Activated CD8-positive, alpha-beta T cell treated with anti-CD3 and anti-CD28 coated beads for 36 hours (primary cell): Measurements from ENCODE around the gene SCML2. TPM values are rescaled to one million over a fixed set of nuclear protein-coding genes. Genes with fewer than 3 reads are reported as not detected.

ENCODE experiments used
- ATAC-seq: fragments of 200-7000 bp; cut with Tn5 transposase; one replicate; pipeline ENCODE4 v1.10.0; 2021; ENCODE audit warnings: mild to moderate bottlenecking, moderate library complexity
- CTCF ChIA-PET: fragments of 350-600 bp; sonication (Branson Sonifier 250); formaldehyde crosslinking; loops from one replicate; lab custom pipeline; 2021; ENCODE audit warnings: antibody characterized with exemption; lab: Charles Lee
- POLR2A ChIA-PET: fragments of 350-600 bp; sonication (Branson Sonifier 250); formaldehyde crosslinking; loops from one replicate; lab custom pipeline; 2021; ENCODE audit warnings: antibody characterized with exemption; lab: Charles Lee
- DNase-seq: peaks from one replicate; pipeline ENCODE4 v3.0.0-alpha.2; 2020
- H3K27ac Mint-ChIP-seq: one replicate; pipeline ENCODE4 v1.8.0; 2021; ENCODE audit warnings: mild to moderate bottlenecking, mixed read lengths
- H3K27me3 Mint-ChIP-seq: one replicate; pipeline ENCODE4 v1.8.0; 2021; ENCODE audit warnings: mixed read lengths
- H3K36me3 Mint-ChIP-seq: one replicate; pipeline ENCODE4 v1.8.0; 2021; ENCODE audit warnings: low read depth, mixed read lengths
- H3K4me1 Mint-ChIP-seq: one replicate; pipeline ENCODE4 v1.8.0; 2021; ENCODE audit warnings: low read depth, mixed read lengths
- H3K4me3 Mint-ChIP-seq: one replicate; pipeline ENCODE4 v1.8.0; 2021; ENCODE audit warnings: mild to moderate bottlenecking, moderate library complexity, mixed read lengths
- H3K9me3 Mint-ChIP-seq: one replicate; pipeline ENCODE4 v1.8.0; 2021; ENCODE audit warnings: mixed read lengths
- CTCF ChIP-seq: fragments of 200-600 bp; IDR thresholded peaks from one replicate; pipeline ENCODE4 v1.8.0; 2022; ENCODE audit warnings: antibody characterized with exemption, mild to moderate bottlenecking
- intact Hi-C: fragments of 100-400 bp; cut with micrococcal nuclease; formaldehyde crosslinking; loops from one replicate; pipeline ENCODE4 v1.10.0; 2022
- total RNA-seq, 2 experiments: library from RNA; stranded (reverse); gene quantifications; one replicate each; pipeline ENCODE4 v1.2.3, GENCODE V29; 2021

SCML2 gene
- total RNA-seq, 2 experiments from 2014 or later = 2.5 to 3.1 TPM

GRCh38 chrX:18294893-18295292 lies 59.6 kb downstream of the SCML2 start:
- Mint-ChIP-seq H3K27me3 (no peaks in the 10 kb centered on the region), H3K9me3 (peaks cover 5% of the 10 kb centered on the region), H3K27ac (no peak overlapping the region), H3K36me3 (peaks cover 4% of the 10 kb centered on the region), H3K4me1 (no peaks in the 10 kb centered on the region), H3K4me3 (no peak overlapping the region)
- POLR2A ChIA-PET = no interaction called here
- TF ChIP-seq CTCF = no peak
- DNase-seq (no peak), ATAC-seq (no peak)
- intact Hi-C loops = no loop called here
- CTCF ChIA-PET = no interaction called here

GRCh38 chrX:18291006-18291545 lies 63.4 kb downstream of the SCML2 start:
- H3K9me3 Mint-ChIP-seq = peaks cover 1% of the 10 kb centered on the region
- H3K4me3 Mint-ChIP-seq = no peak overlapping the region
- CTCF ChIA-PET = no interaction called here
- intact Hi-C loops = no loop called here
- no peak for DNase-seq
- no peaks in the 10 kb centered on the region for H3K27me3 Mint-ChIP-seq
- POLR2A ChIA-PET = no interaction called here
- no peak overlapping the region for H3K27ac Mint-ChIP-seq
- no peak for TF ChIP-seq CTCF
- no peaks in the 10 kb centered on the region for H3K4me1 Mint-ChIP-seq
- H3K36me3 Mint-ChIP-seq = no peaks in the 10 kb centered on the region
- no peak for ATAC-seq

GRCh38 chrX:18290200-18290599 lies 64.3 kb downstream of the SCML2 start:
- no peaks in the 10 kb centered on the region for H3K27me3 Mint-ChIP-seq
- no peak for TF ChIP-seq CTCF
- H3K36me3 Mint-ChIP-seq = no peaks in the 10 kb centered on the region
- ATAC-seq = no peak
- H3K27ac Mint-ChIP-seq = no peak overlapping the region
- no peaks in the 10 kb centered on the region for H3K4me1 Mint-ChIP-seq
- H3K4me3 Mint-ChIP-seq = no peak overlapping the region
- intact Hi-C loops = no loop called here
- H3K9me3 Mint-ChIP-seq = no peaks in the 10 kb centered on the region
- no peak for DNase-seq
- POLR2A ChIA-PET = no interaction called here
- CTCF ChIA-PET = no interaction called here

GRCh38 chrX:18288716-18289115 lies 65.8 kb downstream of the SCML2 start:
- no peaks in the 10 kb centered on the region for H3K27me3 Mint-ChIP-seq
- ATAC-seq (no peak), DNase-seq (no peak)
- no peak overlapping the region for H3K27ac Mint-ChIP-seq
- intact Hi-C loops = no loop called here
- H3K36me3 Mint-ChIP-seq = no peaks in the 10 kb centered on the region
- POLR2A ChIA-PET = no interaction called here
- H3K4me1 Mint-ChIP-seq = no peaks in the 10 kb centered on the region
- CTCF ChIA-PET = no interaction called here
- no peak overlapping the region for H3K4me3 Mint-ChIP-seq
- TF ChIP-seq CTCF = no peak
- H3K9me3 Mint-ChIP-seq = no peaks in the 10 kb centered on the region

- ATAC-seq (no peak), DNase-seq (no peak)
- H3K4me3 Mint-ChIP-seq = no peak overlapping the region
These were observed 68.1 kb downstream of the SCML2 start for GRCh38 chrX:18286322-18286831.

More at GRCh38 chrX:18286322-18286831, 68.1 kb downstream of the SCML2 start:
- Mint-ChIP-seq H3K4me1 (no peaks in the 10 kb centered on the region), H3K36me3 (no peaks in the 10 kb centered on the region), H3K9me3 (no peaks in the 10 kb centered on the region), H3K27ac (no peak overlapping the region), H3K27me3 (no peaks in the 10 kb centered on the region)
- POLR2A ChIA-PET = no interaction called here
- CTCF ChIA-PET = interaction anchor here (1.1 kb wide), 1 partner anchor 68 kb away, joined by 3 read pairs; no protein-coding TSS in a partner anchor
- no peak for TF ChIP-seq CTCF
- intact Hi-C loops = no loop called here
